ENCODE data around the gene INPP5K. TPM values are rescaled to one million over a fixed set of nuclear protein-coding genes. Genes with fewer than 3 reads are reported as not detected.

INPP5K gene
- total and polyA plus RNA-seq, 7 experiments from 2014 or later = 50.5 to 184 (median 84.2) TPM

DNA sequence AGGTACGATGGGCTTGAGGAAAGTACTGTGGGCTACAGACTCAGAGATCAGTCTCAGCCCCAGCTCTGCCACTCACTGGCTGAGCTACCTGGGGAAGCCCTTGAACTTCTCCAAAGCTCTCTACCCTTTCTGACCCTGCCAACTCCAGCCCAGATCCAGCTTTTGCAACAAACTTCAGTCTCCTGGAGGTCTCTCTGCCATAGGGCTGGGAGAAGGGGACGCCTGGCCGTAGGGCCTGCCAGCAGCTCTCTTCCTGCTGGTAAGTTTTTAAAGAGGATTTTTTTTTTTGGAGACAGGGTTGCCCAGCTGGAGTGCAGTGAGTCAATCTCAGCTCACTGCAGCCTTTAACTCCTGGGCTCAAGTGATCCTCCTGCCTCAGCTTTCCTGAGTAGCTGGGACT is 11.5 kb downstream of the INPP5K start:
- H3K27ac Mint-ChIP-seq = no peak overlapping the region
- intact Hi-C loops (cut with micrococcal nuclease) = no loop called here
- no peak for ATAC-seq

DNA sequence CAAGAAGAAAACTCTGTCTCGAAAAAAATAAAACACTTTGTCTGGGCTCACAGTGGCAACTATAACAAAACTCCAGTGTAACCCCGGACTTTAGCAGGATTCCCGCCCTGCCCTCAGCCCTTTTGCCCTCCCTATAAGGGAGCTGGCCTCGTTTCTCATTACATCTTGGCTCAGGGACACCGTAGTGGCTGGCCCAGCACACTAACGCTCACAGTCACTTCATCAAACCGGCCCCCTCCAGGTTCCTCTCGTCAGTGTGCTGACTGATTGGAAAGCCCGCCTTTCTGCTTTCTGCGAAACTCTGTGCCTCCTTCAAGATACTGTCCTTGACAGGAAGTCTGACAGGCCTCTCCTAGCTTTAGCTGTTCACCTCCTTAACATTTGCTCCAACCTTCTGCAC is 12.7 kb downstream of the INPP5K start:
- Mint-ChIP-seq H3K4me3 (no peak overlapping the region), H3K27me3 (no peaks in the 10 kb centered on the region), H3K36me3 (peaks cover 0 to 29% (median 7%) of the 10 kb centered on the region in 5 donors), H3K9me3 (no peaks in the 10 kb centered on the region), H3K4me1 (peaks cover 0 to 3% (median 0%) of the 10 kb centered on the region in 7 donors), H3K27ac (peak overlapping the region in 1 of 9 donors; percentile 6)
- no peak for ATAC-seq
- Histone ChIP-seq H3K4me1 (ENCODE audit: control insufficient read depth in 2 of 2, insufficient read depth in 2 of 2, low read length in 2 of 2) (no peaks in the 10 kb centered on the region), H3K4me3 (ENCODE audit: low read length) (no peak overlapping the region), H3K27me3 (ENCODE audit: control insufficient read depth in 2 of 2, insufficient read depth in 2 of 2, low read length in 2 of 2) (no peaks in the 10 kb centered on the region), H3K9me3 (ENCODE audit: control insufficient read depth in 2 of 3, low read length in 3 of 3) (no peaks in the 10 kb centered on the region), H3K36me3 (ENCODE audit: control insufficient read depth in 2 of 3, insufficient read depth in 3 of 3, low read length in 3 of 3) (peaks cover 0 to 55% (median 0%) of the 10 kb centered on the region in 3 experiments), H3K27ac (ENCODE audit: low read depth, low read length) (no peak overlapping the region)
- ChIA-PET CTCF (no interaction called here), POLR2A (no interaction called here)
- intact Hi-C loops (cut with micrococcal nuclease) = no loop called here
- DNase-seq = no peak

More for the DNA sequence above, 11.5 kb downstream of the INPP5K start:
- H3K4me1 ChIP-seq (ENCODE audit: control insufficient read depth in 2 of 2, insufficient read depth in 2 of 2, low read length in 2 of 2) = no peaks in the 10 kb centered on the region
- H3K9me3 Mint-ChIP-seq = no peaks in the 10 kb centered on the region
- H3K27me3 Mint-ChIP-seq = no peaks in the 10 kb centered on the region
- H3K9me3 ChIP-seq (ENCODE audit: control insufficient read depth in 2 of 3, low read length in 3 of 3) = no peaks in the 10 kb centered on the region
- H3K4me3 ChIP-seq (ENCODE audit: low read length) = no peak overlapping the region
- ChIA-PET CTCF (interaction anchor here (1.6 kb wide), 1 partner anchor 11 kb away, joined by 4 read pairs; the partner anchor contains the start of gene INPP5K), POLR2A (interaction anchor here (0.6 kb wide), 1 partner anchor 17 kb away, joined by 3 read pairs; no protein-coding TSS in a partner anchor)
- H3K27me3 ChIP-seq (ENCODE audit: control insufficient read depth in 2 of 2, insufficient read depth in 2 of 2, low read length in 2 of 2) = no peaks in the 10 kb centered on the region
- H3K27ac ChIP-seq (ENCODE audit: low read depth, low read length) = no peak overlapping the region
- H3K36me3 ChIP-seq (ENCODE audit: control insufficient read depth in 2 of 3, insufficient read depth in 3 of 3, low read length in 3 of 3) = peaks cover 0 to 62% (median 4%) of the 10 kb centered on the region in 3 experiments
- H3K36me3 Mint-ChIP-seq = peaks cover 0 to 37% (median 12%) of the 10 kb centered on the region in 5 donors
- peaks cover 0 to 9% (median 7%) of the 10 kb centered on the region in 7 donors for H3K4me1 Mint-ChIP-seq
- DNase-seq = no peak
- H3K4me3 Mint-ChIP-seq = no peak overlapping the region

DNA sequence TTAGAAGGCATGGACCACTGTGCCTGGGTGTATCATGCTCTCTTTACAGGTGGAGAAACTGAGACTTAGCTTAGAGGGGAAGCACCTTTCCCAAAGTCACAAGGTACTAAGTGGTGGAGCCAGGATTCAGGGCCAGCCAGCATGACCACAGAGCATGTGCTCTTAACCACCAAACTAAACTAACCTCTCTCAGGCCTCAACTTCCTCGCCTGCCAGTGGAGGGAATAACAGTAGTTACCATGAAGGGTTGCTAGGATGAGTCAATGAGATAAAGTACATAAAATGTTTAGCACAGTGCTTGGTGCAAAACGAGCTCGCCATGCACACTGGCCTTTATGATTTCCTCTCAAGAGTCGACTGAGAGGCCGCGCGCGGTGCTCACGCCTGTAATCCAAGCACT is 17.5 kb downstream of the INPP5K start:
- ATAC-seq = no peak
- Histone ChIP-seq H3K4me3 (ENCODE audit: low read length) (no peak overlapping the region), H3K9me3 (ENCODE audit: control insufficient read depth in 2 of 3, low read length in 3 of 3) (no peaks in the 10 kb centered on the region), H3K27ac (ENCODE audit: low read depth, low read length) (no peak overlapping the region), H3K27me3 (ENCODE audit: control insufficient read depth in 2 of 2, insufficient read depth in 2 of 2, low read length in 2 of 2) (no peaks in the 10 kb centered on the region), H3K36me3 (ENCODE audit: control insufficient read depth in 2 of 3, insufficient read depth in 3 of 3, low read length in 3 of 3) (peaks cover 0 to 45% (median 0%) of the 10 kb centered on the region in 3 experiments), H3K4me1 (ENCODE audit: control insufficient read depth in 2 of 2, insufficient read depth in 2 of 2, low read length in 2 of 2) (no peaks in the 10 kb centered on the region)
- Mint-ChIP-seq H3K9me3 (no peaks in the 10 kb centered on the region), H3K27ac (peak overlapping the region in 1 of 9 donors; percentile 22), H3K4me3 (no peak overlapping the region), H3K27me3 (no peaks in the 10 kb centered on the region), H3K4me1 (peaks cover 0 to 3% (median 2%) of the 10 kb centered on the region in 7 donors), H3K36me3 (peaks cover 0 to 6% (median 0%) of the 10 kb centered on the region in 5 donors)
- intact Hi-C loops (cut with micrococcal nuclease) = no loop called here
- no peak for DNase-seq
- ChIA-PET CTCF (no interaction called here), POLR2A (interaction anchor here (0.6 kb wide), 1 partner anchor 354 kb away, joined by 3 read pairs; no protein-coding TSS in a partner anchor)

DNA sequence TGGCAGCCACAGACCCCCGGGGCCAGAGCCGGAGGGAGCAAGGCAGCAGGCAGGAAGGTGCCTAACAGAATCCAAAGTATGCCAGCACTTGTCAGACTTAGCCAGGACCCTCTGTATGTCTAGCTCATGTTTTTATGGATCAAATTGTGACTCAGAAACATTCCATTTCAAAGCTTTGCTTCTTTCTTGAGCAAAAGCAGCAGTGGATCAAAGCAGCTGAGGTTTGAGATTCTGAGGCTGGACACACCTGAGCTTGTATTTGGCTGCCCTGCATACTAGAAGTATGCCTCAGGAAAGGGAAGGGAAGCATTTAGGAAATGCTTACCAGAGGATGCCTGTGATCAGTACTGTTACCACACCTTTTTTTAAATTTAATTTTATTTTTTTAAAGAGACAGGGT is 18.2 kb downstream of the INPP5K start:
- ATAC-seq (no peak), DNase-seq (no peak)
- Mint-ChIP-seq H3K4me3 (no peak overlapping the region), H3K36me3 (peaks cover 0 to 3% (median 0%) of the 10 kb centered on the region in 5 donors), H3K27ac (no peak overlapping the region), H3K9me3 (no peaks in the 10 kb centered on the region), H3K27me3 (no peaks in the 10 kb centered on the region), H3K4me1 (peaks cover 0 to 9% (median 5%) of the 10 kb centered on the region in 7 donors)
- no peaks in the 10 kb centered on the region for H3K27me3 ChIP-seq (ENCODE audit: control insufficient read depth in 2 of 2, insufficient read depth in 2 of 2, low read length in 2 of 2)
- intact Hi-C loops (cut with micrococcal nuclease) = no loop called here
- H3K27ac ChIP-seq (ENCODE audit: low read depth, low read length) = no peak overlapping the region
- ChIA-PET CTCF (no interaction called here), POLR2A (interaction anchor here (0.6 kb wide), 1 partner anchor 354 kb away, joined by 3 read pairs; no protein-coding TSS in a partner anchor)
- H3K4me1 ChIP-seq (ENCODE audit: control insufficient read depth in 2 of 2, insufficient read depth in 2 of 2, low read length in 2 of 2) = peaks cover 0 to 3% of the 10 kb centered on the region in 2 donors
- no peaks in the 10 kb centered on the region for H3K9me3 ChIP-seq (ENCODE audit: control insufficient read depth in 2 of 3, low read length in 3 of 3)
- H3K36me3 ChIP-seq (ENCODE audit: control insufficient read depth in 2 of 3, insufficient read depth in 3 of 3, low read length in 3 of 3) = peaks cover 0 to 40% (median 0%) of the 10 kb centered on the region in 3 experiments
- H3K4me3 ChIP-seq (ENCODE audit: low read length) = no peak overlapping the region

DNA sequence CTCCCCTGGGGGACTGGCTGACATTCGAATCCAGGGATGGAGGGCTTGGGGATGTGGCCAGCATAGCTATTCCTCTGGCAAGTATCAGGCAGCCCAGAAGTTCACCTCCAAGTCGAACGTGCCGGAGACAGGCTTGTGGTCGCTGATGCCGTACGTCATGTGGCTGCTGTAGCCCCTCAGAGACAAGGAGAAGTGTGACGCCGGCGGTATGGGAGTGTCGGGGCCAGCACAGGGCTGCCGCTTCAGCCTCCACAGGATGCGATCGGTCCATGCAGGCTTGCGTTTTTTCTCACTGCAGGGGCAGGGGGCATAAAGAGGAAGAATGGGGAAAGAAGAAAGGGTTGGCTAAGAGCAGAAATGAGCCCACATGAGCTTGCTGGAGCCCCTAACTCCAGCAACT is 18.6 kb downstream of the INPP5K start:
- CTCF ChIA-PET = no interaction called here
- POLR2A ChIA-PET = no interaction called here
- Histone ChIP-seq H3K4me1 (ENCODE audit: control insufficient read depth in 2 of 2, insufficient read depth in 2 of 2, low read length in 2 of 2) (peaks cover 0 to 7% of the 10 kb centered on the region in 2 donors), H3K4me3 (ENCODE audit: low read length) (no peak overlapping the region), H3K27ac (ENCODE audit: low read depth, low read length) (no peak overlapping the region), H3K27me3 (ENCODE audit: control insufficient read depth in 2 of 2, insufficient read depth in 2 of 2, low read length in 2 of 2) (no peaks in the 10 kb centered on the region), H3K36me3 (ENCODE audit: control insufficient read depth in 2 of 3, insufficient read depth in 3 of 3, low read length in 3 of 3) (peaks cover 0 to 40% (median 0%) of the 10 kb centered on the region in 3 experiments), H3K9me3 (ENCODE audit: control insufficient read depth in 2 of 3, low read length in 3 of 3) (no peaks in the 10 kb centered on the region)
- Mint-ChIP-seq H3K36me3 (peaks cover 0 to 3% (median 0%) of the 10 kb centered on the region in 5 donors), H3K9me3 (no peaks in the 10 kb centered on the region), H3K4me3 (no peak overlapping the region), H3K4me1 (peaks cover 0 to 13% (median 7%) of the 10 kb centered on the region in 7 donors), H3K27me3 (no peaks in the 10 kb centered on the region), H3K27ac (no peak overlapping the region)
- no peak for ATAC-seq
- intact Hi-C loops (cut with micrococcal nuclease) = no loop called here
- DNase-seq = no peak

DNA sequence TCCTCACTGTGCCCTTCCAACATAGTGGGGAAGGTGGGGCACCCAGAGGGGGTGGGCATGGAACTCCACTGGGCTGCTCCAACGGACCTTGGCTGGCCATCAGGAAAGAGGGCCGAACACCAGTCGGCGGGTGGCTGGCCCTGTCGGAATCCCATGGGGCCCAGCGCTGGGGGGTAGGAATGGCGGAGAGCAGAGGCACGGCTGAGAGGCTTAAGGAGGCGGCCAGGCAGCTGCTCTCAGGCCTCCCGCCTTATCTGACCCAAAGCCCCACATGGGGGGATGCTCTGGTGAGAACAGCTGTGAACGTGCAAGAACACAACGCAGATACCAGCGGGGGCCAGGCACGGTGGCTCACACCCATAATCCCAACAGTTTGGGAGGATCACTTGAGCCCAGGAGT is 19.5 kb downstream of the INPP5K start:
- Mint-ChIP-seq H3K27ac (no peak overlapping the region), H3K27me3 (peaks cover 0 to 3% (median 0%) of the 10 kb centered on the region in 5 donors), H3K36me3 (peaks cover 0 to 3% (median 0%) of the 10 kb centered on the region in 5 donors), H3K4me1 (peaks cover 0 to 19% (median 11%) of the 10 kb centered on the region in 7 donors), H3K4me3 (no peak overlapping the region), H3K9me3 (no peaks in the 10 kb centered on the region)
- CTCF ChIA-PET = no interaction called here
- no peak overlapping the region for H3K4me3 ChIP-seq (ENCODE audit: low read length)
- DNase-seq = no peak
- no peak for ATAC-seq
- intact Hi-C loops (cut with micrococcal nuclease) = no loop called here
- H3K9me3 ChIP-seq (ENCODE audit: control insufficient read depth in 2 of 3, low read length in 3 of 3) = no peaks in the 10 kb centered on the region
- peaks cover 0 to 40% (median 0%) of the 10 kb centered on the region in 3 experiments for H3K36me3 ChIP-seq (ENCODE audit: control insufficient read depth in 2 of 3, insufficient read depth in 3 of 3, low read length in 3 of 3)
- H3K27ac ChIP-seq (ENCODE audit: low read depth, low read length) = no peak overlapping the region
- peaks cover 0 to 16% of the 10 kb centered on the region in 2 donors for H3K4me1 ChIP-seq (ENCODE audit: control insufficient read depth in 2 of 2, insufficient read depth in 2 of 2, low read length in 2 of 2)
- no peaks in the 10 kb centered on the region for H3K27me3 ChIP-seq (ENCODE audit: control insufficient read depth in 2 of 2, insufficient read depth in 2 of 2, low read length in 2 of 2)
- POLR2A ChIA-PET = interaction anchor here (1.0 kb wide), 1 partner anchor 97 kb away, joined by 3 read pairs; the partner anchor contains the start of gene YWHAE

All from naive thymus-derived CD4-positive, alpha-beta T cell (primary cell).